T-helper 17 cell (primary cell): ENCODE results near the gene CHAC1. TPM values are rescaled to one million over a fixed set of nuclear protein-coding genes. Genes with fewer than 3 reads are reported as not detected.
A peak's percentile ranks its signal among the peaks of the same experiment; 100 is the strongest.

Experiments
- ATAC-seq: fragments of 150-1000 bp; cut with Tn5 transposase; 2 replicates; pipeline ENCODE4 v1.10.0; 2021; ENCODE audit warnings: mild to moderate bottlenecking, moderate library complexity
- DNase-seq, 3 donors: peaks; one replicate each; pipeline versions ENCODE4 v3.0.0 to v3.0.0-alpha.2; 2020 to 2021
- H3K9me3 ChIP-seq: one replicate; pipeline ENCODE4 v1.7.0; 2013; ENCODE audit warnings: low read length, mild to moderate bottlenecking; ENCODE audit not compliant: control insufficient read depth, poor library complexity, severe bottlenecking
- H3K27ac Mint-ChIP-seq: one replicate; pipeline ENCODE4 v1.8.0; 2022; ENCODE audit warnings: mild to moderate bottlenecking, moderate library complexity, mixed read lengths
- H3K27me3 Mint-ChIP-seq: one replicate; pipeline ENCODE4 v1.8.0; 2022; ENCODE audit warnings: mixed read lengths
- H3K36me3 Mint-ChIP-seq: one replicate; pipeline ENCODE4 v1.8.0; 2022; ENCODE audit warnings: low read depth, mixed read lengths
- H3K4me1 Mint-ChIP-seq: one replicate; pipeline ENCODE4 v1.8.0; 2022; ENCODE audit warnings: mild to moderate bottlenecking, mixed read lengths
- H3K4me3 Mint-ChIP-seq: one replicate; pipeline ENCODE4 v1.8.0; 2022; ENCODE audit warnings: mild to moderate bottlenecking, moderate library complexity, mixed read lengths
- total RNA-seq, 4 donors: library from RNA in 2 of 4; stranded (reverse) in 2 of 4; gene quantifications; one replicate each; pipeline ENCODE4 v1.2.3 and lab custom pipeline; 2022 to 2026

Gene CHAC1
- total RNA-seq, 2 donors from 2014 or later, result 0.35 to 0.70 TPM

DNA sequence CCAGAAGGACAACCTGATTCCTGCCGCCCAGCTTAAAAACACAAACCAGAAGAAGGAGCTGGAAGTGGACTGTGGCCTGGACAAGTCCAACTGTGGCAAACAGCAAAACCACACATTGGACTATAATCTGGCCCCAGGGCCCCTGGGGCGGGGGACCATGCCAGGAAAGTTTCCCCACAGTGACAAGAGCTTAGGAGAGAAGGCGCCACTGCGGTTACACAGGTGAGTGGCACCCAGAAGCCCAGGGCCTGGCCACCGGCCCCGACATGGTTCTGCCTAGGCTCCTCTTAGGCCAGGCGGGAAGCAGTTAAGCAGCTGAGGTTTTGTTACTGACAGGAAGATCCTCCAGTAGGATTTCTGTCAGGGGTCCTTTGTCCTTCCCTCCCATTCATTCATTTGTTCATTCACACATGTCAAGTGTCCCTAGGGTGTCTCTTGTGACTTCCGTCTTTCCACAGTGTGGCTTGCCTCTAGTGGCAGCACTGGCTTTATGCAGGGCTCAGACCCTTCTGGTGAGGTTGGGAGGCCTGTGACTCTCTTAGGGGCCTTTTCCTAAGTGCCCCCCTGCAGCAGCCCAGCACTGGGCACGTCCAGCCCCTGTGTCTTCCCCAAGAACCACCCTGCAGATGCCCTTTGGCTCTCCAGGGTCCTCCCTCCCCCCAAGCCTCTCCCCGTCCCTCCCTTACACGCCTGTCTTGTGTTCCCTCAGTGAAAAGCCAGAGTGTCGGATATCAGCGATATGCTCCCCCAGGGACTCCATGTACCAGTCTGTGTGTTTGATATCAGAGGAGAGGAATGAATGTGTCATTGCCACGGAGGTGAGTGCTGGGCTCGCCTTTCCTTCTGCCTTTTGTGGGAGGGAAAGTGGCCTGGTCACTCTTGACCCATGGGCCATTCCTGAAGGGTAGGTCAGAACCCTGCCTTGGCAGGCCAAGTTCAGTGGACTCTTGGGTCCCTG is 16.3 kb upstream of the CHAC1 start:
- no peaks in the 10 kb centered on the region for H3K9me3 ChIP-seq
- Mint-ChIP-seq H3K27me3 (peaks cover 16% of the 10 kb centered on the region), H3K36me3 (no peaks in the 10 kb centered on the region), H3K4me3 (no peak overlapping the region), H3K27ac (no peak overlapping the region), H3K4me1 (peaks cover 19% of the 10 kb centered on the region)
- no peak for DNase-seq
- ATAC-seq, result no peak

DNA sequence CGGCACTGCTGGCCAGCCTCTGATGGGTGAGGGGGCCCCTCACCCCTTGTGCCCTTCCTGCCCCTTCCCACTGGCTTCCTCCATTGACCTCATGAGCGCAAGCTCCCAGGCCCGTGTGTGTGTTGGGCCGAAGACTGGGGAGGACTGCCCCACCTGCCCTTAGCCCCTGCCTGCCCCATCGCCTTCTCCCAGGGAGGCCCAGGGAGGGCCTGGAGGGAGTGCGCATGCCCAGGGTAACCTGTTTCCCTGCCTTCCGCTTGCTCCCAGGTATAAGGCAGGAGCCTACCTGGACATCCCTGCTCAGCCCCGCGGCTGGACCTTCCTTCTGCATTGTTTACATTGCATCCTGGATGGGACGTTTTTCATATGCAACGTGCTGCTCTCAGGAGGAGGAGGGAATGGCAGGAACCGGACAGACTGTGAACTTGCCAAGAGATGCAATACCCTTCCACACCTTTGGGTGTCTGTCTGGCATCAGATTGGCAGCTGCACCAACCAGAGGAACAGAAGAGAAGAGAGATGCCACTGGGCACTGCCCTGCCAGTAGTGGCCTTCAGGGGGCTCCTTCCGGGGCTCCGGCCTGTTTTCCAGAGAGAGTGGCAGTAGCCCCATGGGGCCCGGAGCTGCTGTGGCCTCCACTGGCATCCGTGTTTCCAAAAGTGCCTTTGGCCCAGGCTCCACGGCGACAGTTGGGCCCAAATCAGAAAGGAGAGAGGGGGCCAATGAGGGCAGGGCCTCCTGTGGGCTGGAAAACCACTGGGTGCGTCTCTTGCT is 15.3 kb upstream of the CHAC1 start:
- no peaks in the 10 kb centered on the region for H3K9me3 ChIP-seq
- no peak overlapping the region for H3K4me3 Mint-ChIP-seq
- no peak for DNase-seq
- ATAC-seq, result peak; percentile 61
- H3K27ac Mint-ChIP-seq, result no peak overlapping the region
- peaks cover 9% of the 10 kb centered on the region for H3K27me3 Mint-ChIP-seq
- H3K36me3 Mint-ChIP-seq, result no peaks in the 10 kb centered on the region
- peaks cover 25% of the 10 kb centered on the region for H3K4me1 Mint-ChIP-seq

DNA sequence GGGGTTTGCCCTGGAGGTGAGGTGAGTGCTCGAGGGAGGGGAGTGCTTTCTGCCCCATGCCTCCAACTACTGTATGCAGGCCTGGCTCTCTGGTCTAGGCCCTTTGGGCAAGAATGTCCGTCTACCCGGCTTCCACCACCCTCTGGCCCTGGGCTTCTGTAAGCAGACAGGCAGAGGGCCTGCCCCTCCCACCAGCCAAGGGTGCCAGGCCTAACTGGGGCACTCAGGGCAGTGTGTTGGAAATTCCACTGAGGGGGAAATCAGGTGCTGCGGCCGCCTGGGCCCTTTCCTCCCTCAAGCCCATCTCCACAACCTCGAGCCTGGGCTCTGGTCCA is 14.8 kb upstream of the CHAC1 start:
- Mint-ChIP-seq H3K4me1 (peaks cover 28% of the 10 kb centered on the region), H3K36me3 (no peaks in the 10 kb centered on the region), H3K27me3 (peaks cover 3% of the 10 kb centered on the region), H3K4me3 (no peak overlapping the region), H3K27ac (no peak overlapping the region)
- ATAC-seq (no peak), DNase-seq (no peak)
- H3K9me3 ChIP-seq, result no peaks in the 10 kb centered on the region

DNA sequence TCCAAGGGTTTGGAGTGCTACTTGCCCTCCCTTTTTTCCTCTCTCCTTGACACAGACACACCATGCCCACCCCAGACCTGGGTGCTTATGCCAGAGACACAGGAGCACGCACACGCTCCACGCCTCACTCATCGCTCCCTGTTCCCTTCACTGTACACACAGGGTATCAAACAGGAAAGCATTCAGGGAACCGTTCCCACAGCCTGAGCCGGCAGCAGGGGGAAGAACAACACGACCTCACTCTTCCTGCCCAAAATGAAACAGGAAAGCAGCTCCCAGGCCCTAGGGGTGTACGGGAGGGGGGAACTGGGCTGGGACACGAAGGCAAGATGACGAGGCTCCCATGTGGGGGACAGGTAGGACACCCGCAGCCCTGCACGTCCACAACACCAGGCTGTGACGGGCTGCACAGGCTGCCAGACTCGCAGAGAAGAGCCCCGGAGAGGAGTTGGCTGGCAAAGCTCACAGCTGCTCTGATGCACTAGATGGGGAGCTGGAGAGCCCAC is 12.9 kb upstream of the CHAC1 start:
- Mint-ChIP-seq H3K4me1 (peaks cover 28% of the 10 kb centered on the region), H3K27me3 (no peaks in the 10 kb centered on the region), H3K27ac (peak overlapping the region; percentile 72), H3K36me3 (no peaks in the 10 kb centered on the region), H3K4me3 (peak overlapping the region; percentile 78)
- DNase-seq (no peak), ATAC-seq (no peak)
- H3K9me3 ChIP-seq, result no peaks in the 10 kb centered on the region

DNA sequence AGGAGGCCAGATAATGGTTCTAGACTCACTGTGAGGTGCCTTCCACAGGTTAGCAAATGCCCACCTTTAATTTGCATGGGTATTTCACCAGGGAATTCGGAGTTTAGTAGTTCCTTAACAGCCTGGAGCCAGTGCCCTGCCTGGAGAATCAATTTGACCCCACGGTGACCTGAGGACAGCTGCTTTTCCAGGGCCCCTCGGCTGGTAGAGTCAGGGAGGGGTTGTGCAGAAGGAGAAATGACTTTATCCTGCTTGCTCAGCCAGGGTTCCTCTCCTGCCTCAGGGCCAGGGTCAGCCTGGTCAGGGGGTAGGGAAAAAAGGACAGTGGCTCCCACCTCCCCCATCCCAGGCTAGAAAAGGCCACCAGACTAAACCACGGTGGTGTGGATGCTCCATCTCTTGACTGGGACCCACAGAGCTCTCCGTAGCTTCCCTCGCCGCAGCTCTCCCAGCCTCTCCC is 12.2 kb upstream of the CHAC1 start:
- Mint-ChIP-seq H3K36me3 (no peaks in the 10 kb centered on the region), H3K4me1 (peaks cover 28% of the 10 kb centered on the region), H3K4me3 (peak overlapping the region; percentile 78), H3K27ac (peak overlapping the region; percentile 72), H3K27me3 (no peaks in the 10 kb centered on the region)
- no peaks in the 10 kb centered on the region for H3K9me3 ChIP-seq
- ATAC-seq (no peak), DNase-seq (no peak)

DNA sequence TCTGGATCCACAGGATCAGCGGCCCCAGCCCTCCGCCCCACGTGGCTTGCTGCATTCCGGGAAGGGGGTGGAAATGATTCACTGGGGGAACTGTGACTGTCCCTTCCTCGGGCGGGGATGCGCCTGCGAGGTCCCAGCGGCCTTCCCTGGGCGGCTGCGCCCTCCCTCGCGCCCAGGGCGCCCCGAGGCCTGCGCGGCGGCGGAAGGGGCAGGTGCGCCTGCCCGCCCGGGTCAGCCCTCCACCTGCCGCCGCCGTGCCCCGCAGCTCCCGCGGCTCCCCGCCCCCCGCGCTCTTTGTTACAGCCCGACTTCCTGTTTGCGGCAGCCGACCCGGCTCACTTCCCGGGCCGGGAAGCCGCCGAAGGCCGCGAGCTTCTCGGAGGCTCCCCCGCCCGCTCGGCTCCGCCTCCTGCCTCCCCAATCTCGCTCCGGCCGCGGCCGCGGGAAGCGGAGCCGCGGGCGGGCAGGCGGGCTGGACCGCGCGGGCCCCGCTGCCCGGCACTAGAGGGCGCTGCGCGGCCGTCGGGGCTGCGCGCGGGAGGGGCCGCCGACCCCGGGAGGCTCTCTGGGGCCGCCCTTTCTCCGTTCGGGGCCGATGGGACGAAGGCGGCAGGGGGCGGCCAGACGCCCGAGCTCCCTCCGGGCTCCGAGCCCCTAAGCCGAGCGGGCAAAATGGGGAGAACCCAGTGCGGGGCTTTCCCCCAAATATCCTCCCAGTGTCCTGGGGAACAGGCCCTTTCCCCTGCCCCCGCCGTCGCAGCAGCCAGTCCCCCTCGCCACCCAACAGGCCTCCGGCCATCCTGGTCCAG is 11.5 kb upstream of the CHAC1 start:
- H3K27me3 Mint-ChIP-seq, result no peaks in the 10 kb centered on the region
- peak; percentile 73 for ATAC-seq
- peaks cover 28% of the 10 kb centered on the region for H3K4me1 Mint-ChIP-seq

DNA sequence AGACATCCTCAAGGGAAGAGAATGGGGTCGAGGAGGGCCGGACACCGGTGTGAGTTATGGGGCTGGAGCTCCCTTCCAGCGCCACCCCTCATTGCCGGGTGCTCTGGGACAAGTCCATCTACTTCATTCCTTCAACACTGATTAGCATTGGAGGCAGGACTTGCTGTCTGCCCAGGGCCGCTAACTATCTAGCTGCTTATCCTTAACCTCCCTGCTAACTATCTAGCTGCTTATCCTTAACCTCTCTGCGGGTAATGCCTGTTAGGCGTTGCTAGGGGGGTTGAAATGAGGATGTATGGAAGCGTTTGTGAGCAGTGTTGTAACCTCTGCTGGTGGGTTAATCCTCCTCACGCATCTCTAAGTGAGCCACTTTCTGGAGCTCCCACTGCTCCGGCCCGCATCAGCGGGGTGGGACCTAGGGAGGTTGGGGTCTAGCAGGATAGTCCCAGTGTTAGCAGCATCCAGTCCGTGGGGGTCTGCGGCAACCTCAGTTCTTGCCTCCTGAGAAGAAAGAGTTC is 10.9 kb upstream of the CHAC1 start:
- Mint-ChIP-seq H3K27ac (peak overlapping the region; percentile 69), H3K27me3 (no peaks in the 10 kb centered on the region), H3K4me1 (peaks cover 28% of the 10 kb centered on the region), H3K36me3 (no peaks in the 10 kb centered on the region), H3K4me3 (peak overlapping the region; percentile 85)
- ATAC-seq (peak; percentile 1), DNase-seq (no peak)
- H3K9me3 ChIP-seq, result no peaks in the 10 kb centered on the region

More for the DNA sequence above, 11.5 kb upstream of the CHAC1 start:
- Mint-ChIP-seq H3K36me3 (no peaks in the 10 kb centered on the region), H3K27ac (peak overlapping the region; percentile 72), H3K4me3 (peak overlapping the region; percentile 85)
- no peaks in the 10 kb centered on the region for H3K9me3 ChIP-seq
- DNase-seq, result peak; percentile 52 to 65 (median 58)

DNA sequence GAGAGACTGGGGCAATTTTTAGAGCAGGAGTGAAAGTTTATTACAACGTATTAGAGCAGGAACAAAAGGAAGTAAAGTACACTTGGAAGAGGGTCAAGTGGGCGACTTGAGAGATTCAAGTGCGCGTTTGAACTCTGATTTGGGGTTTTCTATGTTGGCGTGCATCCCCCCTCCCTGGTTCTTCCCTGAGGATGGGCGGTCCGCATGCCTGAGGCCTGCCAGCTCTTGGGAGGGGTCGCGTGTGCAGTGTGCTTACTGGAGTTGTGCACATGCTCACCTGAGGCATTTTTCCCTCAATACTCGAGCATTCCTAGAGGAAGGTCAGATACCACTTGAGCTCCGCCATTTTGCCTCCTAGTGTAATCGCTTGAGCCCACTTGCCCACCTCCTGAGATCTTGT is 10.4 kb upstream of the CHAC1 start:
- H3K27ac Mint-ChIP-seq, result peak overlapping the region; percentile 69
- no peaks in the 10 kb centered on the region for H3K27me3 Mint-ChIP-seq
- DNase-seq (no peak), ATAC-seq (no peak)
- peaks cover 28% of the 10 kb centered on the region for H3K4me1 Mint-ChIP-seq
- H3K36me3 Mint-ChIP-seq, result no peaks in the 10 kb centered on the region
- H3K9me3 ChIP-seq, result no peaks in the 10 kb centered on the region
- H3K4me3 Mint-ChIP-seq, result peak overlapping the region; percentile 85

DNA sequence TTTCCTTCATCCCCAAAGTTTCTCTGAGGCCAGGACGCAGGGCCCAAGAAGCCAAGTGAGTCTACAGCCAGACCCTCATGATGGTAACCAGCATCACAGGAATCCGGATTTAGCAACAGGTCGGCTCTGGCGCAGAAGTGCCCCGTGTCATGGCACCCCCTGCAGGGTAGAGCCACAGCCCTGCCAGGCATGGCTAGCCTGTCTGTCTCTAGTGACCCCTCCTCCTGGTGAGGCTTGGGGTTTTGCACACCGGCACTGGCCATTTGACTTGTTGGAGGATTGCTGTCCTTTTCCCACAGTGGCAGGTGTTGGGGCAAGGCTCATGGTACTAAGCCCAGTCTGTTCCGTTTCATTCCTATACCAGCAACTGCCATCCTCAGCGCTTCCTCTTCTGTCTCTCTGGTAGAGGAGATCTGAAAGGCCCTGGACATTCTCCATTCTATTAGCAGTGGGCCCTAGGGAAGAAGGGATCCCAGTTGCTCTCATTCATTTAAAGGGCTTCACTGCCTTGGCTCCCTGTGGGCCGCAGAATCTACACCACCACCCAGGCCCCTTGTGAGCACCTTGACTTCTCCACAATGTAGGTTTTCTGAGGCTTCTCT is 9.4 kb upstream of the CHAC1 start:
- H3K4me1 Mint-ChIP-seq, result peaks cover 24% of the 10 kb centered on the region
- H3K4me3 Mint-ChIP-seq, result peak overlapping the region; percentile 36
- ATAC-seq (no peak), DNase-seq (no peak)
- no peaks in the 10 kb centered on the region for H3K9me3 ChIP-seq
- H3K27ac Mint-ChIP-seq, result no peak overlapping the region
- H3K36me3 Mint-ChIP-seq, result no peaks in the 10 kb centered on the region
- H3K27me3 Mint-ChIP-seq, result peaks cover 5% of the 10 kb centered on the region

DNA sequence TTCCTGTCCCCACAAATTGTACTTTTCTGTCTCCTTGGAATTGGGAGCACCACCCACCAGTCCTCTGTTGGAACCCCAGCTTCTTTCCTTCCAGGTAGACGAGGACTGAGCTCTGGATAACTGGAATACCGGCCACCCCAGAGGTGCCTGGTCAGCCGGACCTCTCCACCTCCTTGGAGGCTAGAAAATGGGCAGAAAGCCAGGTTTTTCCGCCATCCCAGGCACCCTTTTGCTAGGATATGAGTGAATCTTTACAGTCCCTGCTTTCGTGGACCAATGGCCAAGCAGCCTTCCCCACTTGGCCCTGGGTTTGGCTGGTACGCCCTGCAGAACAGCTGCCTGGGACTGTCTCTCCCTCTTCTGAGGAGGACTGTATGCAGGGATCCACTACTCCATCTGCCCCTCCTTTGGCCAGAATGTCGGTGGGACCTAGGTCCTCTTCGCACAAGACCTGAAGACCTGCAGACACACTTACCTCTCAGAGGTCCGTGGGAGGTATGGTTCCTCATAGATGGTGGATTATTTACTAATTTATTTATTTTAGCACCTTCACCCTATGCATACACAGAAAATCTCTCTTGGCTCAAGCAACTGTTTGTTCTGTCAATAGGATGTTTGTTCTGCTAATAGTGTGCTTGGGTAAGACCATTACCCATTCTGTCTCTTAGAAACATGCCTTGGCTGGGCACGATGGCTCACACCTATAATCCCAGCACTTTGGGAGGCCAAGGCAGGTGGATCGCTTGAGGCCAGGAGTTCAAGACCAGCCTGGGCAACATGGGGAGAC is 8.6 kb upstream of the CHAC1 start:
- DNase-seq (no peak), ATAC-seq (no peak)
- Mint-ChIP-seq H3K27me3 (peaks cover 13% of the 10 kb centered on the region), H3K27ac (no peak overlapping the region), H3K4me3 (no peak overlapping the region), H3K4me1 (peaks cover 20% of the 10 kb centered on the region), H3K36me3 (no peaks in the 10 kb centered on the region)
- no peaks in the 10 kb centered on the region for H3K9me3 ChIP-seq

DNA sequence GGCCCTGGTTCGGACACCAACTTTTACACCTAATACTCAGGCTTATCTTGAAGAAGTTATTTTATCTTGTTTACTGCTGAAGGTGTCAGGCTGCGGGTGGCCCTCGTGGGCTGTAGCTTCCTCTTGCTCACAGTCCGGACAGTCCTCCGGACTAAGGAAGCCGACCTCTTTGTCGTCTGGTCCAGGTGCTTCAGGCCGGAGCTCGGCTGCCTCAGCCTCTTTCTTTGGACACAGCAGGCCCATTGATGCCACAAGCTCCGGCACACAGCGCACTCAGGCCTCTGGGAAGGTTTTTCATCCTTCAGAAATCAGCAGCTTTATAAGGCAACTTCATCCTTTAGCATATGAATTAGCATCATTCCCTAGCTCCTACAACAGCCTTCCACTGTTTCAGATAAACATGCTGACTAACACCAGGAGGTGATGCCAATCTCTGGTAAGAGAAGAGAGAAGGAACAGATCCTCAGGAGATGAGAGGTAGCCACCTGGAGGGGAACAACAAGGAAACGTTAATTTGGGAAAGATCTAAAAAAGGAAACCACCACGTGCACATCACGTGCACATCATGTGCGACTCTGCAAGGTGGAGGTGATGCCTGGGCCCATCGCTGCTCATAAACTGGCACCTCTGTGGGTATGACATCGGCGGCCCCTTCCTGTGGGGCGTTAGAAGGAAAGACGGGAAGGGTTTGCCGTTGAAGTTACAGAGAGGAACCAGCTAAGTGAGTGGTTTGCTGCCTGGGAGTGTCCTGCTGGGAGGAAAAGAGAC is 4.4 kb upstream of the CHAC1 start:
- H3K4me3 Mint-ChIP-seq, result peak overlapping the region; percentile 31
- H3K4me1 Mint-ChIP-seq, result peaks cover 8% of the 10 kb centered on the region
- H3K27ac Mint-ChIP-seq, result no peak overlapping the region
- DNase-seq (no peak), ATAC-seq (no peak)
- no peaks in the 10 kb centered on the region for H3K36me3 Mint-ChIP-seq
- peaks cover 15% of the 10 kb centered on the region for H3K27me3 Mint-ChIP-seq
- H3K9me3 ChIP-seq, result no peaks in the 10 kb centered on the region
